Renal cortex interstitium (tissue), 11 donors: ENCODE measurements around the gene STPG3. TPM values are rescaled to one million over a fixed set of nuclear protein-coding genes. Genes with fewer than 3 reads are reported as not detected.
"Not testable (repeated sequence)": the region's sequence is repeated elsewhere in the genome, so short reads cannot be mapped to it uniquely, and the experiment has no call there.

Source experiments
- DNase-seq, 11 donors: peaks; one replicate each; pipeline ENCODE4 v3.0.0-alpha.2; 2013; ENCODE audit warnings: low read depth in 9 of 11, low spot score in 4 of 11; ENCODE audit errors: extremely low read depth in 1 of 11
- polyA plus RNA-seq, 3 donors: library from polyadenylated mRNA; unstranded; fragments of 120-200 nt; gene quantifications; one replicate each; pipeline ENCODE4 v1.2.1, GENCODE V29; 2013; ENCODE audit not compliant: insufficient read length in 3 of 3

STPG3 gene
- polyA plus RNA-seq, 3 donors: 2.2 to 4.2 (median 2.6) TPM

DNA sequence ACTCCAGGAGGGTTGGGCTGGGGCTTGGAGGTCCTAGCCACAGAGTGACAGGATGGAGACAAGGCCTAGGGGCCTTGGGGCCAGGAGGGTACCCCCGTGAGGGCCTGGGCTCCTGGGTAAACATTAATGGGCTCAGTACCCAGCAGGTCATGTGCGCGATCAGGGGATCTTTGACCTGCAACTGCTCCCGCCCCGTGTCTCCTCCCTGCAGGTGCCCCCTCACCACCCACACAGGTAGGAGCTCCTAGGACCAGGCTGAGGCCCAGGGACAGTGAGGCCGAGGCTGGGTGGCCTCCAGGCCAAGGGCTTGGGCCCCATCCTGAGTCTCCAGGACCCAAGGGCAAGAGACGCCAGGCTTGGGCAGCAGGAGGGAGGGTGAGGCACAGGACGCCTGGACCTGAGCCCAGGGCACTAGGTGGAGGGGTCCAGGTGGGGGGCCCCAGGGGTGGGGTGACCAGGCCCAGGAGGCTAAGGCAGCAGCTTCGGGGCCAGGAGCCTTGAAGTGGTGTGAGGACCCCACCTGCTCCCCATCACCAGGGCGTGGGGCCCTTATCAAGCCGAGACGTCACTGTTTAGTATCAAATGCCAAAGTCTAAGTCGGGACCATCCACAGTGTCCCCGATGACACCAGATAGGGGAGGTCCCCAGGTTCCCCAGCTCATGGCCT is 20.2 kb upstream of the STPG3 start, which contains the start of gene SLC34A3:
Gene SLC34A3 (plus strand): TSS at position 197 of the 667 bp plus-strand sequence. CDS start 802 bp downstream, outside the sequence.
- no peak for DNase-seq

DNA sequence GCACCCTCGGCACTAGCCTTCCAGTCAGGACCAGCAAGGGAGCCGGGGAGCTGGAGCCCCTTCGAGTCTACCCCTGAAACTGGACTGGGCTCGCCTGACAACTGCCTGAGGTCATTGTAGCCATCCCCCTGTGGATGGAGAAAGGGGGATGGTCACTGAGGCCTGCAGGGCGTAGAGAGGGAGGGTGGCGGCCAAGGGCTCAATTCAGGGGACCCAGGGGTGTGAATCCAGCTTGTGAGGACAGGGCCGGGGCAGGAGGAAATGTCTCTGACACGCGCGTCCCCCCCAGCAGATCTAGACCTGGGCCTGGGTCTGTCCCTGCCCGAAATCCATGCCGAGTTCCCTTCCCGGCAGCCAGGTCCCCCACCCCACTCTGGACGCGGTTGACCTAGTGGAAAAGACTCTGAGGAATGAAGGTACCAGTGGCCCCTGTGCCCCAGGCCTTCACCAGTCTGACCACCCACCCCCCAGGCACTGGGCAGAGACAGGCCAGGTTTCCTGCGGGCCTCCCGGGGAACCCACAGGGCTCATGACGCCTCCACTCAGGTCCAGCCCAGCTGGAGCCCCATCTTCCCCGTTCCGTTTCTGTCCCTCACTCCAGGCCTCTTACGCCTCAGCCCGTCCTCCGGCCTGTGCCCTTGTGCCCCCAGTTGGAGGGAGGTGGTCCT is 19.6 kb upstream of the STPG3 start:
- DNase-seq: no peak

DNA sequence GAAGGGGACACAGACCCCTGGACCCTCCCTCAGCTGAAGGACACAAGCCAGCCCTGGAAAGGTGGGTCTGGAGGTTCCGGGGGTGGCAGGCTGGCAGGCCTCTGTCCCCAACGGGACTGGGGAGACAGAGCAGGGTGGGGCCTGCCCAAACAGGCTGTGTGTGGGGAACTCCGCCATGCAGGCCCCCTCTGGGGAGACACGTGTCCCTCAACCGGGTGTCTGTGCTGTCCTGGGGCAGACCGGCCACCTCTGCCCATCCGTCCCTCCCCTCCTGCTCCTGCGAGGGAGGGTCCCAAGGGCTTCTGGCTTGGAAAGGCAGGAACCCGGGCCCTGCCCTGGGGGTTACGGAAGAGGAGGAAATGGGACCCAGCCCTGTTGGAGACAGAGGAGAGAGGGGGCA is 19.0 kb upstream of the STPG3 start:
- DNase-seq: no peak

DNA sequence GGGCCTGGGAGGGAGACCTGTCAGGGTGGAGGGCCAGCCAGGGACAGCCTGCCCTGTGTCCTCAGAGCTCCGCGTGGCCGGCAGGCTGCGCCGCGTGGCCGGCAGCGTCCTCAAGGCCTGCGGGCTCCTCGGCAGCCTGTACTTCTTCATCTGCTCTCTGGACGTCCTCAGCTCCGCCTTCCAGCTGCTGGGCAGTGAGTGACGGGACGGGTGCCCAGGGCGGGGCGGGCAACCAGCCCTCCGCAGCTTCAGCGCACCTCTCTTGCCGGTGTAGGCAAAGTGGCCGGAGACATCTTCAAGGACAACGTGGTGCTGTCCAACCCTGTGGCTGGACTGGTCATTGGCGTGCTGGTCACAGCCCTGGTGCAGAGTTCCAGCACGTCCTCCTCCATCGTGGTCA is 18.6 kb upstream of the STPG3 start:
- no peak for DNase-seq

DNA sequence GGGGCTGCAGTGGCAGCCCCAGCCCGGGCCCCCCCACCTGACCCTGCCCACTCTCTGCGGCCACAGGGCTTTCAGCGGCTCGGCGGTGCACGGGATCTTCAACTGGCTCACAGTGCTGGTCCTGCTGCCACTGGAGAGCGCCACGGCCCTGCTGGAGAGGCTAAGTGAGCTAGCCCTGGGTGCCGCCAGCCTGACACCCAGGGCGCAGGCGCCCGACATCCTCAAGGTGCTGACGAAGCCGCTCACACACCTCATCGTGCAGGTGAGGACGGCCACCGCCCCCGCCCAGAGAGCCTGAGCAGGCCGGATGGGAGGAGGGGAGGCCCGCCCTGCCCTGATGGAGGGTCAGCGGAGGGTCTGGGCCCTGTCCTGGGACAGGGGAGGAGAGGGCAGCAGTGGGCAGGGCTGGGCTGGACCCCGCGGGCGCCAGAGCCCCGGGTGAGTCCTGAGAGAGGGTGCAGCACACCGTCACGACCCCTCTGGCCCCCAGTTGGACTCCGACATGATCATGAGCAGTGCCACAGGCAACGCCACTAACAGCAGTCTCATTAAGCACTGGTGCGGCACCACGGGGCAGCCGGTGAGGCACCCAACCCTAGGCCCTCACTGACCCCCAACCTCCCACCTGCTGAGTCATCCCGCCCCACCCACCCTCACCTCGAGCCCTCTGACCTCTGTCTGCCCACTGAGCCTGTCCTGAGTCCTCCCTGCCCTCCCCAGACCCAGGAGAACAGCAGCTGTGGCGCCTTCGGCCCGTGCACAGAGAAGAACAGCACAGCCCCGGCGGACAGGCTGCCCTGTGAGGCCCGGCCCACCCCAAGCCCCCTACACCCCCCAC is 17.7 kb upstream of the STPG3 start:
- DNase-seq: no peak

DNA sequence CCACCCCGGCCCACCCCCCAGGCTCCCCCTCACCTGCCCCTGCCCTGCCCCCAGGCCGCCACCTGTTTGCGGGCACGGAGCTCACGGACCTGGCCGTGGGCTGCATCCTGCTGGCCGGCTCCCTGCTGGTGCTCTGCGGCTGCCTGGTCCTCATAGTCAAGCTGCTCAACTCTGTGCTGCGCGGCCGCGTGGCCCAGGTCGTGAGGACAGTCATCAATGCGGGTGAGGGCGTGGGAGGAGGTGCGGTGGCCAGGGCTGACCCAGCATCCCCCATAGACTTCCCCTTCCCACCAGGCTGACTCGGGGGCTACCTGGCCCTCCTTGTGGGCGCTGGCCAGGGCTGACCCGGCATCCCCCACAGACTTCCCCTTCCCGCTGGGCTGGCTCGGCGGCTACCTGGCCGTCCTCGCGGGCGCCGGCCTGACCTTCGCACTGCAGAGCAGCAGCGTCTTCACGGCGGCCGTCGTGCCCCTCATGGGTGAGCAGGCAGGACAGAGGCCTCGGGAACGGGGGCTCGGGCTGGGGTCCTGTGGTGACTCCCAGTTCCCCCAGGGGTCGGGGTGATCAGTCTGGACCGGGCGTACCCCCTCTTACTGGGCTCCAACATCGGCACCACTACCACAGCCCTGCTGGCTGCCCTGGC is 16.9 kb upstream of the STPG3 start:
- no peak for DNase-seq

DNA sequence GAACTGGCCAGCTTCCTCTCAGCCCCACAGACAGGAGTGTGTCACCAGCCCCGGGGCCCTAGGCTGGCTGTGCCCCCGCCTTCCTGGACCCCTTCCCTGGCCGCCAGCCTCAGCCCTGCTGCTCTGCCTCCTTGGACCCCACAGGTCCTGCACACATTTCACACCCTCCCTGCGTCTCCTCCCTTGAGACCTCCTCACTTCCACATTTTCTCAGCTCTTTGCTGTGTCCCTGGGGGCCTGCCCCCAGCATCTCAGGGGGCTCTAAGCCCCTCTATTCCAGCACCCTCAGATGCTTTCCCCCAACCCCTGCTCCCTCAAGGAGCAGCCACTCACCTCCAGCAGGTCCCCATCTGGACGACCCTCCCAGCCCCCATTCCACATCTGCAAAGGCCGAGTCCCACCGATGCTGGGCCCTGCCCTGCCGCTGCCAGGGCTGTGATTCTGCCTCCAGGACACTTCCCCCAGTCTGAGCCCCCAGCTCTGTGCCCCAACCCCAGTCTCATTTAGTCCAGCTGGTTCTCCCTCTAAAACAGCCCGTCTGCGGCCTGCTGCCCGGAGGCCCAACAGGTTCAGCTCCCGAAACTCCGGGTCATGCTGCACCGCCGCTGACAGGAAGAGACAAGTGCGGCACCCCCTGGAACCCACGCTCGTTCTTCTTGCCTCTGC is 16.2 kb upstream of the STPG3 start:
- DNase-seq: no peak

DNA sequence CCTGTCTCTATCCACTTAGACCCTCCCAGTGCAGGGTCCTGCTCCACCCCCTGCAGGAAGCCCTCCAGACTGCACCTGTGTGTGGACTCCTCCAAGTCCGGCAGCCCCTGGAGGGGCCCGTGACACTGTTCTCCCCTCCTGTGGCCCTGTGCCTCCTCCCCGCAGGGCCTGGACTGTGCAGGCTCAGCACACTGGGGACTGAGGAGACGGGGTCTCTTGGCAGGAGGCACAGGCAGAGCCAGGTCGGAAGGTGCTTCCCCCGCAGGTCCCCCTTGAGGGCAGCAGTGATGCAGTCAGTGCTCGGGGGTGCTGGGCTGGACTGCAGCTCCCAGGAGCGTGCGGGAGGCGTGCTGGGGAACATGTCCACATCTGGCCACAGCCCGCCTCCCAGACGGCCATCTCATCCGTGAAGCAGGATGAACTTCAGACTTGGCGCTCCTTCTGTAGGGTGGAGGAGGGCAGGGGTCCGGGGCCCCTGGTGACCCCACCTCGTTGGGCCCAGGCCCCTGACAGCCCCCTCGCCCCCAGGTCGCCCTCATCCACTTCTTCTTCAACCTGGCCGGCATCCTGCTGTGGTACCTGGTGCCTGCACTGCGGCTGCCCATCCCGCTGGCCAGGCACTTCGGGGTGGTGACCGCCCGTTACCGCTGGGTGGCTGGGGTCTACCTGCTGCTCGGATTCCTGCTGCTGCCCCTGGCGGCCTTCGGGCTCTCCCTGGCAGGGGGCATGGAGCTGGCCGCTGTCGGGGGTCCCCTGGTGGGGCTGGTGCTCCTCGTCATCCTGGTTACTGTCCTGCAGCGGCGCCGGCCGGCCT is 15.5 kb upstream of the STPG3 start:
- DNase-seq: no peak

DNA sequence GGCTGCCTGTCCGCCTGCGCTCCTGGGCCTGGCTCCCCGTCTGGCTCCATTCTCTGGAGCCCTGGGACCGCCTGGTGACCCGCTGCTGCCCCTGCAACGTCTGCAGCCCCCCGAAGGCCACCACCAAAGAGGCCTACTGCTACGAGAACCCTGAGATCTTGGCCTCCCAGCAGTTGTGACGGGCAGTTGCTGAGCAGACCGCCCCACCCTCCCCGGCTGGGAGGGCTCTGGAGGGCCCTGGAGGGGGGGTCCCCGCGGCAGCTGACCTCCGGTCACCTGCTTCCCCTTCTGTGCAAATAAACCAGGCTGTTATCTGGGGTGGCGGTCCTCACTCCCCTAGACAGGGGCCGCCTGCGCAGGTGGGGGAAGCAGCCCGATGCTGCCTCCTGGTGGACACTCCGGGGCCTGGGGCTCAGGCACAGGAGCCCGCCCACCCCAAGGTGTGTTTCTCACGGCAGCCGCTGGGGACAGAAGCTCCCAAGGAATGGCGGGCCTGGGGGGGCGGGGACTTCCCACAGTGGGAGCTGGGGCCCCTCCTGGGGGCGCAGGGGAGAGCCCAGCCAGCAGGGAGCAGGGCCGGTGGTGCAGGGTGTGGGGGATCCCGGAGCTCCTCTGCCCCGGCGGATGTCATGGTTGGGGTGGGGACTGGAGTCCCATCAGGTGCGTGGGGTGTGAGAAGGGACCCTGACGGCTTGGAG is 14.7 kb upstream of the STPG3 start:
- peak in 8 of 11 donors; percentile 59 to 86 (median 76) for DNase-seq

DNA sequence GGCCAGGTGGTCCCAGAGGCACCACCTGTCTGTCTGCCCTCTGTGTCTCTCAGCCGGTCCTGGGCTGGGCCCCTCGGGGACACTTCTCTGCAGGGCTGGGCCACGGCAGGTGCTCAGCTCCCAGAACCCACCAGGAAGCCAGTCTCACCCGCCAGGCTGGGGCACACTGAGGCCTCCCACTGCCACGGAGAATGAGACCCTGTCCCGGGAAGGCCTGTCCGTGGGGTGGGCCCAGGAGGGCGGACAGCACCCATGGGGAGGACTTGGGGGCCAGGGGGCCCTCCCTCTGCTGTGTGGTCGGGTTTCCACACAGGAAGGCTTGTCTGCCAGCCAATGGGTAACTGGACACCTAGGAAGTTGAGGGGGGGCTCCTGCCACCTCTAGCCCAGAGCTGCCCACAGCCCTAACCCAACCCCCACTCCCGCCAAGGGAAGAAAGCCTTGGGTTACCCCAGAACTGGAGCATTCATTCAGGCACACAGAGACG is 14.1 kb upstream of the STPG3 start:
- DNase-seq: no peak

DNA sequence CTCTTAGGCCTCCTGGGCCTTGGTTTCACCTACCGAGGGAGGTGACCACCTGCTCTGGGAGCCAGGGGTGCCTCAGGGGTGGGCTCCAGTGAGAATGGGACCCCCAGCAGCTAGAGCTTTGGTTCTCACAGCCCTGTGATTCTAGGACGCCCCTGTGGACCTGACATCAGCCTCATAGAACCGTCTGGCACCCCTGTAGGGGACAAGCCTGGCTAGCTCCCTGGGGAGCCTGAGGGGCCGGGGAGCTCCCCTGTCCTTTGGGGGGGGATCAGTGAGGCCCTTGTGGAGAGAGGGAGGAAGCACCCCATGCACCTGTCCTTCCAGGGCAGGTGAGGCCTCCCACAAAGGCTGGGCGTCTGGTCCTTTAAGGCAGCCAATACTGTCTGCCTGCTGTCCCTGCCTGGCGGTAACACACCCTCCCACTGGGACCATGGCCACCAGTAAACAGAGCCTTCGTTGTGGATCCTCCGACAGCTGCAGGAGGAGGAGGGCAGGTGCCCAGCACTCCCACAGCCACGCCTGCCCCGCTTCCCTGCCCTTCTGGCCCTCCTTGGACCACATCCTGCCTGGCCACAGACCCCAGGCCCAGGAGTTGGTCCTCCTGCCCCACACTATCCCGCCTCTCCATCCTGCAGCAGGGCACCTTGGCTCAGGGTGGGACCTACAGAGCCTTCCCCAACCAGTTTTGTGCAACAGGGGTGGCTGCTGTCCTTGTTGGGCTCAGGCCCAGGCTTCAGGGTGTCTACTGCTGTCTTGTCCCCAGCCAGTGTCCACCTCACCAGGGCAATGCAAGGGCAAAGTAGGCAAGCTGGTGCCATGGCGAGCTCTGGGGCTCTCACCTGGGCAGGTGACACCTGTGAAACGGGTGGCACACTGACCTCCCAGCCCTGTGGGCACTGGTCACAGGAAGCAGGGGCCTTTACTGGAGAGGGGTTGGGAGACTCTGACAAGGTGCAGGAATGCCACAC is 13.0 kb upstream of the STPG3 start:
- no peak for DNase-seq

DNA sequence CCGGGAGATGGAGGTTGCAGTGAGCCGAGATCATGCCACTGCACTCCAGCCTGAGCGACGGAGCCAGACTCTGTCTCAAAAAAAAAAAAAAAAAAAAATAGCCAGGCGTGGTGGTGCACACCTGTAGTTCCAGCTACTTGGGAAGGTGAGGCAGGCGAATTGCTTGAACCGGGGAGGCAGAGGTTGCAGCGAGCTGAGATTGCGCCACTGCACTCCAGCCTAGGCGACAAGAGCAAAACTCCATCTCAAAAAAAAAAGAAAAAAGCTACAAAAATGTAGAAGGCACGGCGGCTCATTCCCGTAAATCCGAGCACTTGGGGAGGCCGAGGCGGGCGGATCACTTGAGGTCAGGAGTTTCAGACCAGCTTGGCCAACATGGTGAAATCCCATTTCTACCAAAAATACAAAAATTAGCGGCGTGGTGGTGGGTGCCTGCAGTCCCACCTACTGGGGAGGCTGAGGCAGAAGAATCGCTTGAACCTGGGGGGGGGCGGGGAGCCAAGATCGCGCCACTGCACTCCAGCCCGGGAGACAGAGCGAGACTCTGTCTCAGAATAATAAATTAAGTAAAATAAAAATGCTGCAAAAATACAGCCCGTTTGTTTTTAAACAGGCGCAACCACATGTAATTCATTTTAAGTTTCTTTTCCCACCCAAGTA is 11.4 kb upstream of the STPG3 start:
- DNase-seq: not testable (repeated sequence)

DNA sequence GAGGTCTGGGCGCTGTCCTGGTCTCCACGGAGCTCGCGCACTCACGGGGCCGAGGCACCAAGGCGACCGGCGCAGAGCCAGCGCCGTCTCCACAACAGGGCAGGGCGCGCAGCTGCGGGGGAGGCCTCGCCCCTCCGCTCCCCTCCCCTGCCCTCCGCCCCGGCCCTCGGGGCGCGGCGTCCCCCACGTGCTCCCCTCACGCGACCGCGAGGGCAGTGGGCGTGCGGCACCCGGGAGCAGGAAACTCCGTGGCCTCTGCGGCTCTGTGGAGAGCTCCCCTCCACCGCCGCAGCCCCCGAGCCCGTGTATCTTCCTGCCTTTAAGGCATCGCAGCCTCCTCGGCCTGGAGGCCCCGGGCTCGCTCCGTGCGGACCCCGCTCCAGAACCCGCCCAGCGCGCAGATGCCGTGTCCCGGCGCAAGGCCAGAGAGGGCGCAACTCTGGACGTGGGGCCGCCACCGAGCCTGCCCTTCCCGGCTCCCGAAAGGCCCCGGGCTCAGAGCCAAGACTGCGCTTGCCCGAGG is 10.7 kb upstream of the STPG3 start:
- DNase-seq: peak in 7 of 11 donors; percentile 53 to 72 (median 61)

DNA sequence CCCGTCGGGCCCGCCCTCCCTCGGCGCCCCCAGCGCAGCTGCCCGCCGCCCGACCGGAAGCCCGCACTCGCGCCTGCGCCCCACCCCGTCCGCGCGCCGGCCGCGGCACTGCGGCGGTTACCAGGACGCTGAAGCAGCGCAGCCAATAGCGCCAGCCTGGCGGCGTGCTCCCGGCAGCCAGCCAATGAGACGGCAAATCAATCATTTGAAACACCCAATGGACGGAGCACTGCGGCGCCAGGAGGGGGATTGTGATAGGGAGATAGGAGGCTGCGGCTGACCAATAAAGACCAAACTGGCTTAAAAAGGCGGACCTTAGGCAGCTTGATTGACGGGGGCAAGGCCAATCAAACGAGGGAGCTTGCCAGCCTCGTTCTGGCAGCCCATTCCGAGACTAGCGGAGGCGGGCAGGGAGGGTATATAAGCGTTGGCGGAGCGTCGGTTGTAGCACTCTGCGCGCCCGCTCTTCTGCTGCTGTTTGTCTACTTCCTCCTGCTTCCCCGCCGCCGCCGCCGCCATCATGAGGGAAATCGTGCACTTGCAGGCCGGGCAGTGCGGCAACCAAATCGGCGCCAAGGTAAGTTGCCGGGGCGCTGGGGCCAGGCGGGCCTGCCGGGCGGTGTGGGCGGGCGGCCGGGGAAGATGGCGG is 10.1 kb upstream of the STPG3 start, which contains the start of gene TUBB4B:
Gene TUBB4B (plus strand): TSS at position 447 of the 649 bp plus-strand sequence. CDS start 74 bp downstream, at position 521.
- DNase-seq: peak; percentile 98 to 100 (median 99)
